Suprapubic skin (tissue), 4 donors: Measurements from ENCODE around the gene DNAH14.

Experiments used
- EP300 ChIP-seq: sonication (generic); formaldehyde crosslinking; IDR thresholded peaks from one replicate; pipeline ENCODE4 v1.6.1; 2017; ENCODE audit warnings: antibody characterized with exemption
- POLR2A ChIP-seq, 2 donors: fragments of 450-650 bp; IDR thresholded peaks; one replicate each; pipeline ENCODE4 v1.6.1; 2017; ENCODE audit warnings: antibody characterized with exemption in 2 of 2, mild to moderate bottlenecking in 2 of 2, moderate library complexity in 2 of 2
- POLR2AphosphoS5 ChIP-seq, 3 donors: sonication (generic); formaldehyde crosslinking; IDR thresholded peaks; one replicate each; pipeline ENCODE4 v1.6.1; 2017; ENCODE audit warnings: antibody characterized with exemption in 3 of 3
- TF ChIP-seq, protein P1 (sequence below), 2 donors: fragments of 200-600 bp in 1 of 2; fragments of 450-650 bp in 1 of 2; sonication (generic) in 1 of 2; IDR thresholded peaks; one replicate each; pipeline ENCODE4 v1.5.1; 2016 to 2019; ENCODE audit warnings: antibody characterized with exemption in 2 of 2, mild to moderate bottlenecking in 1 of 2, moderate library complexity in 1 of 2

DNA sequence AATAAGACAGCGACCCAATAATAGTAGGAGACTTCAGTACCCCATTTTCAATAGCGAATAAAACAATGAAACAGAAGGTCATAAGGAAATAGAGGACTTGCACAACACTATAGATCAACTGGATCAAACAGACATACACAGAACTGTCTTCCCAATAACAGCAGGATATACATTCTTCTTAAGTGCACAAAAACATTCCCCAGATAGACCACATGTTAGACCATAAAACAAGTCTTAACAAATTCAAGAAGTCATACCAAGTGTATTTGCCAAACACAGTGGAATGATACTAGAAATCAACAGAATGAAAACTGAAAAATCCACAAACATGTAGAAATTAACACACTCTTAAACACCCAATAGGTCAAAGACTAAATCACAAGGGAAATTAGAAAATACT lies 420.4 kb downstream of the DNAH14 start:
- TF ChIP-seq, protein P1, sequence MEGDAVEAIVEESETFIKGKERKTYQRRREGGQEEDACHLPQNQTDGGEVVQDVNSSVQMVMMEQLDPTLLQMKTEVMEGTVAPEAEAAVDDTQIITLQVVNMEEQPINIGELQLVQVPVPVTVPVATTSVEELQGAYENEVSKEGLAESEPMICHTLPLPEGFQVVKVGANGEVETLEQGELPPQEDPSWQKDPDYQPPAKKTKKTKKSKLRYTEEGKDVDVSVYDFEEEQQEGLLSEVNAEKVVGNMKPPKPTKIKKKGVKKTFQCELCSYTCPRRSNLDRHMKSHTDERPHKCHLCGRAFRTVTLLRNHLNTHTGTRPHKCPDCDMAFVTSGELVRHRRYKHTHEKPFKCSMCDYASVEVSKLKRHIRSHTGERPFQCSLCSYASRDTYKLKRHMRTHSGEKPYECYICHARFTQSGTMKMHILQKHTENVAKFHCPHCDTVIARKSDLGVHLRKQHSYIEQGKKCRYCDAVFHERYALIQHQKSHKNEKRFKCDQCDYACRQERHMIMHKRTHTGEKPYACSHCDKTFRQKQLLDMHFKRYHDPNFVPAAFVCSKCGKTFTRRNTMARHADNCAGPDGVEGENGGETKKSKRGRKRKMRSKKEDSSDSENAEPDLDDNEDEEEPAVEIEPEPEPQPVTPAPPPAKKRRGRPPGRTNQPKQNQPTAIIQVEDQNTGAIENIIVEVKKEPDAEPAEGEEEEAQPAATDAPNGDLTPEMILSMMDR (IDR thresholded peaks at IDR 0.05): no peak
- TF ChIP-seq POLR2AphosphoS5 (IDR thresholded peaks at IDR 0.05) (no peak), POLR2A (IDR thresholded peaks at IDR 0.05) (no peak), EP300 (no peak)
